SK-N-SH treated with all-trans-retinoic acid at 6 μM for 48 hours (cell line): ENCODE measurements around the gene RGS10.

ENCODE experiments used
- ATAC-seq: fragments of 200-7000 bp; cut with Tn5 transposase; 3 replicates; pipeline ENCODE4 v1.9.1; 2020; ENCODE audit warnings: mild to moderate bottlenecking, moderate library complexity
- ARNTL ChIP-seq: fragments of 450-650 bp; formaldehyde crosslinking; IDR thresholded peaks from 2 replicates; pipeline ENCODE4 v1.5.0; 2020; ENCODE audit warnings: low read depth, mild to moderate bottlenecking, moderate library complexity, borderline replicate concordance
- BACH2 ChIP-seq: fragments of 250-450 bp; sonication (Bioruptor Pico); IDR thresholded peaks from 2 replicates; pipeline ENCODE4 v1.9.0; 2021; ENCODE audit warnings: mild to moderate bottlenecking, borderline replicate concordance
- CREB5 ChIP-seq: fragments of 250-450 bp; sonication (Bioruptor Pico); IDR thresholded peaks from 2 replicates; pipeline ENCODE4 v1.5.1; 2020; ENCODE audit warnings: low read depth, mild to moderate bottlenecking, moderate library complexity
- CSDC2 ChIP-seq: fragments of 250-450 bp; sonication (Bioruptor Pico); IDR thresholded peaks from 2 replicates; pipeline ENCODE4 v1.5.0; 2020; ENCODE audit warnings: mild to moderate bottlenecking, moderate library complexity
- ESRRG ChIP-seq: fragments of 250-450 bp; sonication (Bioruptor Pico); IDR thresholded peaks from 2 replicates; pipeline ENCODE4 v1.6.1; 2021; ENCODE audit warnings: mild to moderate bottlenecking
- GLIS3 ChIP-seq: fragments of 250-450 bp; sonication (Bioruptor Pico); IDR thresholded peaks from 2 replicates; pipeline ENCODE4 v1.5.0; 2020; ENCODE audit warnings: mild to moderate bottlenecking, moderate library complexity
- ISL1 ChIP-seq: fragments of 250-450 bp; sonication (Bioruptor Pico); IDR thresholded peaks from 2 replicates; pipeline ENCODE4 v2.1.2; 2022; ENCODE audit warnings: mild to moderate bottlenecking, moderate library complexity
- OSR1 ChIP-seq: fragments of 250-450 bp; sonication (Bioruptor Pico); IDR thresholded peaks from 2 replicates; pipeline ENCODE4 v1.8.0; 2022; ENCODE audit warnings: moderate library complexity, mild to moderate bottlenecking, inconsistent platforms
- PPARA ChIP-seq: fragments of 250-450 bp; sonication (Bioruptor Pico); IDR thresholded peaks from 2 replicates; pipeline ENCODE4 v1.5.0; 2020; ENCODE audit warnings: mild to moderate bottlenecking, borderline replicate concordance
- RARB ChIP-seq: fragments of 250-450 bp; sonication (Bioruptor Pico); IDR thresholded peaks from 2 replicates; pipeline ENCODE4 v1.8.0; 2021; ENCODE audit warnings: mild to moderate bottlenecking, moderate library complexity
- SNAI2 ChIP-seq: fragments of 250-450 bp; sonication (Bioruptor Pico); IDR thresholded peaks from 2 replicates; pipeline ENCODE4 v1.5.0; 2020; ENCODE audit warnings: mild to moderate bottlenecking, moderate library complexity
- TCF4 ChIP-seq: fragments of 250-450 bp; sonication (Bioruptor Pico); IDR thresholded peaks from 2 replicates; pipeline ENCODE4 v1.8.0; 2021; ENCODE audit warnings: mild to moderate bottlenecking, moderate library complexity, borderline replicate concordance
- TOX ChIP-seq: fragments of 250-450 bp; sonication (Bioruptor Pico); IDR thresholded peaks from 2 replicates; pipeline ENCODE4 v1.8.0; 2021; ENCODE audit warnings: mild to moderate bottlenecking, moderate library complexity, borderline replicate concordance
- TSHZ2 ChIP-seq: fragments of 250-450 bp; sonication (Bioruptor Pico); IDR thresholded peaks from 2 replicates; pipeline ENCODE4 v1.5.0; 2020; ENCODE audit warnings: mild to moderate bottlenecking, moderate library complexity
- ZC3H10 ChIP-seq: fragments of 250-450 bp; sonication (Bioruptor Pico); IDR thresholded peaks from 2 replicates; pipeline ENCODE4 v1.5.1; 2021; ENCODE audit warnings: mild to moderate bottlenecking, moderate library complexity
- ZFP3 ChIP-seq: fragments of 250-450 bp; sonication (Bioruptor Pico); IDR thresholded peaks from 2 replicates; pipeline ENCODE4 v1.5.0; 2020; ENCODE audit warnings: mild to moderate bottlenecking, moderate library complexity
- ZFP30 ChIP-seq: fragments of 450-650 bp; formaldehyde crosslinking; IDR thresholded peaks from 2 replicates; pipeline ENCODE4 v1.5.0; 2022; ENCODE audit warnings: mild to moderate bottlenecking, moderate library complexity
- ZNF565 ChIP-seq: fragments of 450-650 bp; formaldehyde crosslinking; conservative IDR thresholded peaks from 2 replicates; pipeline ENCODE4 v1.5.0; 2020; ENCODE audit warnings: low read depth, mild to moderate bottlenecking, moderate library complexity
- ZNF8 ChIP-seq: fragments of 450-650 bp; formaldehyde crosslinking; IDR thresholded peaks from 2 replicates; pipeline ENCODE4 v1.5.0; 2020; ENCODE audit warnings: mild to moderate bottlenecking, moderate library complexity
- TF ChIP-seq, protein P1 (sequence below): fragments of 250-450 bp; sonication (Bioruptor Pico); IDR thresholded peaks from 2 replicates; pipeline ENCODE4 v1.8.0; 2020; ENCODE audit warnings: mild to moderate bottlenecking, moderate library complexity, borderline replicate concordance
- TF ChIP-seq, protein P2 (sequence below): fragments of 250-450 bp; sonication (Bioruptor Pico); IDR thresholded peaks from 2 replicates; pipeline ENCODE4 v1.8.0; 2021; ENCODE audit warnings: low read depth, mild to moderate bottlenecking, moderate library complexity, borderline replicate concordance

RGS10 gene

GRCh38 chr10:119483839-119484238, 58.7 kb downstream of the RGS10 start:
- no peak for TF ChIP-seq CSDC2 (CRISPR knock-in tag)
- TF ChIP-seq, protein P1, sequence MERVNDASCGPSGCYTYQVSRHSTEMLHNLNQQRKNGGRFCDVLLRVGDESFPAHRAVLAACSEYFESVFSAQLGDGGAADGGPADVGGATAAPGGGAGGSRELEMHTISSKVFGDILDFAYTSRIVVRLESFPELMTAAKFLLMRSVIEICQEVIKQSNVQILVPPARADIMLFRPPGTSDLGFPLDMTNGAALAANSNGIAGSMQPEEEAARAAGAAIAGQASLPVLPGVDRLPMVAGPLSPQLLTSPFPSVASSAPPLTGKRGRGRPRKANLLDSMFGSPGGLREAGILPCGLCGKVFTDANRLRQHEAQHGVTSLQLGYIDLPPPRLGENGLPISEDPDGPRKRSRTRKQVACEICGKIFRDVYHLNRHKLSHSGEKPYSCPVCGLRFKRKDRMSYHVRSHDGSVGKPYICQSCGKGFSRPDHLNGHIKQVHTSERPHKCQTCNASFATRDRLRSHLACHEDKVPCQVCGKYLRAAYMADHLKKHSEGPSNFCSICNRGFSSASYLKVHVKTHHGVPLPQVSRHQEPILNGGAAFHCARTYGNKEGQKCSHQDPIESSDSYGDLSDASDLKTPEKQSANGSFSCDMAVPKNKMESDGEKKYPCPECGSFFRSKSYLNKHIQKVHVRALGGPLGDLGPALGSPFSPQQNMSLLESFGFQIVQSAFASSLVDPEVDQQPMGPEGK, result no peak
- no peak for TF ChIP-seq CREB5 (CRISPR knock-in tag)
- TF ChIP-seq ZC3H10 (CRISPR knock-in tag), result no peak
- no peak for TF ChIP-seq TSHZ2 (CRISPR knock-in tag)
- TF ChIP-seq TOX, result no peak
- TF ChIP-seq ZFP30 (CRISPR knock-in tag), result no peak
- TF ChIP-seq OSR1 (CRISPR knock-in tag), result no peak
- no peak for TF ChIP-seq ISL1
- TF ChIP-seq ZNF8 (CRISPR knock-in tag), result no peak
- no peak for TF ChIP-seq TCF4 (CRISPR knock-in tag)
- TF ChIP-seq, protein P2, sequence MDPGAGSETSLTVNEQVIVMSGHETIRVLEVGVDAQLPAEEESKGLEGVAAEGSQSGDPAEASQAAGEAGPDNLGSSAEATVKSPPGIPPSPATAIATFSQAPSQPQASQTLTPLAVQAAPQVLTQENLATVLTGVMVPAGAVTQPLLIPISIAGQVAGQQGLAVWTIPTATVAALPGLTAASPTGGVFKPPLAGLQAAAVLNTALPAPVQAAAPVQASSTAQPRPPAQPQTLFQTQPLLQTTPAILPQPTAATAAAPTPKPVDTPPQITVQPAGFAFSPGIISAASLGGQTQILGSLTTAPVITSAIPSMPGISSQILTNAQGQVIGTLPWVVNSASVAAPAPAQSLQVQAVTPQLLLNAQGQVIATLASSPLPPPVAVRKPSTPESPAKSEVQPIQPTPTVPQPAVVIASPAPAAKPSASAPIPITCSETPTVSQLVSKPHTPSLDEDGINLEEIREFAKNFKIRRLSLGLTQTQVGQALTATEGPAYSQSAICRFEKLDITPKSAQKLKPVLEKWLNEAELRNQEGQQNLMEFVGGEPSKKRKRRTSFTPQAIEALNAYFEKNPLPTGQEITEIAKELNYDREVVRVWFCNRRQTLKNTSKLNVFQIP, result no peak
- no peak for TF ChIP-seq ZFP3
- no peak for TF ChIP-seq ESRRG
- TF ChIP-seq ZNF565 (CRISPR knock-in tag), result no peak
- no peak for TF ChIP-seq RARB (CRISPR knock-in tag)
- no peak for TF ChIP-seq SNAI2 (CRISPR knock-in tag)
- TF ChIP-seq GLIS3 (CRISPR knock-in tag), result no peak
- TF ChIP-seq ARNTL (CRISPR knock-in tag), result no peak
- no peak for ATAC-seq

DNA sequence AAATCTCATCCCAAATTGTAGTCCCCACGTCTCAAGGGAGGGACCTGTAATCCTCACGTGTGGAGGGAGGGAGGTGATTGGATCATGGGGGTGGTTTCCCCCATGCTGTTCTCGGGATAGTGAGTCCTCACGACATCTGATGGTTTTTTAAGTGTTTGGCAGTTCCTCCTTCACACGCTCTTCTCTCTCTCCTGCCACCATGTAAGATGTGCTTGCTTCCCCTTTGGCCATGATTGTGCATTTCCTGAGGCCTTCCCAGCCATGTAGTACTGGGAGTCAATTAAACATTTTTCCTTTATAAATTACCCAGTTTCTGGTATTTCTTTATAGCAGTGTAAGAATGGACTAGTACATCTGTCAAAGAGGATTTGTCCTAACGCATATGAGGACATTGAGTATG, 59.5 kb downstream of the RGS10 start:
- no peak for TF ChIP-seq PPARA (CRISPR knock-in tag)
- TF ChIP-seq BACH2 (CRISPR knock-in tag), result no peak
- no peak for TF ChIP-seq ZFP3
- TF ChIP-seq ZNF8 (CRISPR knock-in tag), result no peak
- no peak for TF ChIP-seq CREB5 (CRISPR knock-in tag)
- TF ChIP-seq, protein P1, result no peak
- no peak for TF ChIP-seq ESRRG
- no peak for ATAC-seq
